Kidney glomerular epithelial cell (primary cell): Measurements from ENCODE around the gene RAI14.

ENCODE experiments used
- DNase-seq: peaks from one replicate; lab custom pipeline; 2025; lab: John Stamatoyannopoulos, UW

The RAI14 gene

GRCh38 chr5:34677428-34677827, 21.3 kb downstream of the RAI14 start:
- no peak for DNase-seq

GRCh38 chr5:34680896-34681295, 24.8 kb downstream of the RAI14 start:
- DNase-seq = no peak

GRCh38 chr5:34682926-34683623, 26.9 kb downstream of the RAI14 start:
- peak; percentile 93 for DNase-seq

- peak; percentile 87 for DNase-seq
These were observed 28.3 kb downstream of the RAI14 start for GRCh38 chr5:34684281-34684979.

GRCh38 chr5:34684980-34685352, 28.8 kb downstream of the RAI14 start:
- DNase-seq = no peak

GRCh38 chr5:34685485-34686165, 29.5 kb downstream of the RAI14 start:
- DNase-seq = peak; percentile 66

GRCh38 chr5:34686762-34687268, 30.7 kb downstream of the RAI14 start:
- DNase-seq = peak; percentile 99

GRCh38 chr5:34687269-34688011, 31.3 kb downstream of the RAI14 start:
- DNase-seq = peak; percentile 87

- no peak for DNase-seq
These were observed 32.1 kb downstream of the RAI14 start for GRCh38 chr5:34688015-34688810.

- DNase-seq = no peak
These were observed 34.2 kb downstream of the RAI14 start for GRCh38 chr5:34690301-34690700.

GRCh38 chr5:34690898-34691297, 34.8 kb downstream of the RAI14 start:
- no peak for DNase-seq

GRCh38 chr5:34691326-34691725, 35.2 kb downstream of the RAI14 start:
- peak; percentile 41 for DNase-seq

- DNase-seq = no peak
These were observed 36.7 kb downstream of the RAI14 start for GRCh38 chr5:34692786-34693185.

GRCh38 chr5:34694012-34694411, 37.9 kb downstream of the RAI14 start:
- DNase-seq = no peak

GRCh38 chr5:34694685-34695084, 38.6 kb downstream of the RAI14 start:
- DNase-seq = no peak

- no peak for DNase-seq
These were observed 39.3 kb downstream of the RAI14 start for GRCh38 chr5:34695275-34696027.

- no peak for DNase-seq
These were observed 41.4 kb downstream of the RAI14 start for GRCh38 chr5:34697308-34698108.

GRCh38 chr5:34698109-34698419, 41.9 kb downstream of the RAI14 start:
- no peak for DNase-seq

GRCh38 chr5:34698754-34699153, 42.6 kb downstream of the RAI14 start:
- no peak for DNase-seq
